ENCODE data around the gene ZNF746.
A peak's percentile ranks its signal among the peaks of the same experiment; 100 is the strongest.

ZNF746 gene

DNA sequence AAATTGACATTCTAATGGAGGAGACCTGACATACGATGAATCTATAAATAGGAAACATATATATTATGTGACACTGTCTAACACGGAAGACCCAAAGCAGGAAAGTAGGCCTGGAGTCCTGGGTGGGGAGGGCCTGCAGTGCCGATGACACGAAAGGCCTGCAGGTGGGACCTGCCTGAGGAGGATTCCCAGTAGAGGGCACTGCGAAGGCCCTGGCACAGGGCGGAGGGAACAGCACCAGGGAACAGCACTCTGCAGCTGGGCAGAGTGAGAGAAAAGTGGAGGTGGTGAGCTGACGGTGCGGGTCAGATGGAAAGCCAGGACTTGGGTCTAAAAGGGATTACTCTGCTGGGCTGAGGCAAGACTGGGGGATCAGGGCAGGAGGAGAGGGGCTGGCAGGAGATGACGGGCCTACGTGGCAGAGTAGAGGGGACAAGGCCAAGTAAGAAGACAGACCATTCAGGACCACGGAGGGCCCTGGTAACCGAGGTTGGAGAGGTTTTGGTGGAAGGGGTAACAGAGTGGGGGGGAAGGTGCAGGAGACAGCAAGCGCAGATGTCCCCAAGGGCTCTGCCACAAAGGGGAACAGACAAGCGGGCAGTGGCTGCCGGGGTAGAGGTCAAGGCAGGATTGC, 8.1 kb downstream of the ZNF746 start:
- DNase-seq: no peak

DNA sequence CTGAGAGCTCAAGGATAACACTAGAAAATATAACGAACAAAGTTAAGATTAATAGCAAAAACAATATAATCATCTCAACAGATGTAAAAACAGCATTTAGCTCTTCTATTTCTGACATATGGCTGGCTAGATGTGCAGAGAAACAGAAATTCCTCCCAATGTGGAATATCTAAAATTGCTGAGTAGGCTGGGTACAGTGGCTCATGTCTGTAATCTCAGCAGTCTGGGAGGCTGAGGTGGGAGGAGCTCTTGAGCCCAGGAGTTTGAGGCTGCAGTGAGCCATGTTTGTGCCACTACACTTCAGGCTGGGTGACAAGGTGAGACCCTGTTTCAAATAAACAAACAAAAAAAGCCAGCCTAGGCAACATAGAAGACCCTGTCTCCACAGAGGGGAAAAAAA, 18.0 kb downstream of the ZNF746 start:
- no peak for DNase-seq

GRCh38 chr7:149478754-149479153, 18.9 kb downstream of the ZNF746 start:
- DNase-seq: no peak

- no peak for DNase-seq
Observed at GRCh38 chr7:149477494-149478443, 19.8 kb downstream of the ZNF746 start.

- DNase-seq: no peak
Observed at GRCh38 chr7:149476791-149477190, 20.8 kb downstream of the ZNF746 start.

- DNase-seq: no peak
Observed at GRCh38 chr7:149475121-149476045, 22.2 kb downstream of the ZNF746 start.

DNA sequence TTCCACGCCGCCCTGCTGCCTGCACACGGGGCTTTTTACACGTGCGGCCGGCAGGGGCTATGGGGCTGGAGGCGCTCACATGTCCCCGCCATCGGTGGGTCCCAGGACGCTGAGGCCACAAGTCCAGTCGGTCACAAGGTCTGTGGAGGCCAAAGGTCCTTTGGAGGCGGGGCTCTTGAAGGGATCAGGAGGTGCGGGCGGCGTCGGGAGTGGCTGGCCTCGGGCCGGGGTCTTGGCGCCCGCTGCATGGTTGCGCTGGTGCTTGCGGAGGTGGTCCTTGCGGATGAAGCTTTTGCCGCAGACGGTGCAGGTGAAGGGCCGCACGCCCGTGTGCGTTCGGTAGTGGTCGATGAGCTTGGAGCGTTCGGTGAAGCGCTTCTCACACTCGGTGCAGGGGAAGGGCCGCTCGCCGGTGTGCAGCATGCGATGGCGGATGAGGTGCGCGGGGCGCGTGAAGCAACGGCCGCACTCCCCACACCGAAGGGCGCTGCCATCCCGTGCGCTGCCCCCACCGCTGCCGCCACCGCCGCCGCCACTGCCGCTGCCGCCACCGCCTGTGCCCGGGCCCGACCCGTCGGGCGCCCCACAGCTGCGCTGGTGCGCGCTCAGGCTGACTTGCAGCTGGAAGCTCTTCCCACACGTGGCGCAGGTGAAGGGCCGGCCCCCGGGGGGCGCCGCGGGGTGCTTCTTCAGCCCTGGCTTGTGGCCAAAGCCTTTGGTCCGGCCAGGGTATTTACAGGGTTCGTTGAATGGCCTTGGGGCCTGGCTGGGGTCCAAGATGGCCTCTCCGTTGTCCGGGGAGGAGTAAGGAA, 23.1 kb downstream of the ZNF746 start:
- no peak for DNase-seq

DNA sequence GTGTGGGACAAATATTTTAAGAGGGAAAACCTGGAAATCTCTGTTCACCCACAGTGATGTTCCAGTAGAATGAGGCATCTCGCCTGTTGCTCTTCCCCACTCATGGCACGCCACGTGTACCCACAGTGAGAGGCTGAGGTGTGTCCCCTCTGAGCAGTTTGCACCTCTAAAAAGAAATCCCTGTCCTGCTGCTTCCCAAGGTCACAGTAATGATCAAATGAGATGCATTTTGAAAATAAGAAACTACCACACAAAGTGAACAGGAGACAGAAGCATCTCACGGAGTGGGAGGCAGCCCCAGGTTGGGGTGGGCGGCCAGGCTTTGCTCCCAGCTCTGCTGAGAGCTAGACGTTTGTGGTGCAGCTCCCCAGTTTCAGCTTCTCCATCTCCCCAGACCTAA, 24.4 kb downstream of the ZNF746 start:
- DNase-seq: no peak

- DNase-seq: no peak
Observed at GRCh38 chr7:149471289-149471953, 26.2 kb downstream of the ZNF746 start.

DNA sequence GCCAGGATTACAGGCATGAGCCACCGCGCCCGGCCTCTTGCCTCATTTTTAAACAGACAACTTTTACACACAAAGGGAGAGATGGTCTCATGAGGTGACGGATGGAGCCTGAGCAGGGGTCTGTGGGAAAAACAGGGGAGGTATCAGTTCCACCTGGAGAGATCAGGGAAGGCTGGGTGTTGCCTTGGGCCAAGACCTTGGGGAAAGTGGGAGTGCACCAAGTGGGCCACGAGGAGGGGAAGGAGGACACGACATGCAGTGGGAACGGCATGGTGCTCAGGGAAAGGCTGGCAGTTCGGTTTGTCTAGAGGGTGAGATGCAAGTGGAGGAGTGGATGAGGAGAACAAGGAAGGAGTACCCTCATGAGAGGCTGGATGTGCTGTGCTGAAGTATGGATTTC, 27.8 kb downstream of the ZNF746 start:
- DNase-seq: no peak

DNA sequence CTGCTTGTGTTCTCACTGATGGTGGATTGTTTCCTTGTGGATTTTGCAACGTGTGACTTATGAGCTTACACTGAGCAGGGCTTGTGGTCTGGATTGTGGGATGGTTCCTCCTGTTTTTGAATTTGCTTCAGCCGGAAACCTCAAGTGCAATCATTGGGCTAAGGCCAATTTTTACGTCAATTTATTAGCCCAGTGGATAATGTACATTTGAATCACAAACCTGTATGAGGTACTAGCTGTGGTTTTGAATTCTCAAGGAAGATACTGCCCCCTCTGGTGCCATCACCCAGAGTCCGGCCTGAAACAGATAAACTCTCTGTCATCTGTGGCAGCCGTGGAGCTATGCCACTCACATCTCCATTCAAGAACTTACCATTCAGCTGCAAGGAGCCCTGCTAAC, 29.4 kb downstream of the ZNF746 start:
- no peak for DNase-seq

- DNase-seq: no peak
Observed at GRCh38 chr7:149467321-149467859, 30.2 kb downstream of the ZNF746 start.

GRCh38 chr7:149466364-149466763, 31.2 kb downstream of the ZNF746 start:
- DNase-seq: no peak

- DNase-seq: no peak
Observed at GRCh38 chr7:149463500-149464161, 34.0 kb downstream of the ZNF746 start.

- DNase-seq: no peak
Observed at GRCh38 chr7:149462101-149462520, 35.5 kb downstream of the ZNF746 start.

GRCh38 chr7:149460493-149461277, 36.9 kb downstream of the ZNF746 start, which contains the start of gene ZNF777:
TSS of gene ZNF777 (minus strand) at chr7:149461062. CDS start at chr7:149456022, 5,040 bp downstream.
- peak; percentile 35 for DNase-seq

GRCh38 chr7:149459540-149460452, 37.8 kb downstream of the ZNF746 start:
- DNase-seq: no peak

GRCh38 chr7:149459201-149459539, 38.4 kb downstream of the ZNF746 start:
- no peak for DNase-seq

GRCh38 chr7:149458235-149458634, 39.4 kb downstream of the ZNF746 start:
- DNase-seq: no peak

Measured in NCI-H2171 (cell line).